Measurements from ENCODE around the gene TBRG4.

Gene TBRG4

GRCh38 chr7:45050198-45050597 is 61.3 kb downstream of the TBRG4 start:
- DNase-seq: no peak
